GM18909 (cell line): Measurements from ENCODE around the gene SPTBN4.
"Not testable (repeated sequence)": the region's sequence is repeated elsewhere in the genome, so short reads cannot be mapped to it uniquely, and the experiment has no call there.

Experiments used
- ATAC-seq: cut with Tn5 transposase; IDR thresholded peaks from one replicate; pipeline ENCODE4 v1.9.1; 2021; ENCODE audit warnings: mild to moderate bottlenecking; ENCODE audit not compliant: unreplicated experiment, poor library complexity

Gene SPTBN4

GRCh38 chr19:40501599-40501998 is 34.8 kb downstream of the SPTBN4 start:
- no peak for ATAC-seq

GRCh38 chr19:40502081-40502480 is 35.3 kb downstream of the SPTBN4 start:
- no peak for ATAC-seq

- ATAC-seq = no peak
These were observed 36.0 kb downstream of the SPTBN4 start for GRCh38 chr19:40502647-40503319.

DNA sequence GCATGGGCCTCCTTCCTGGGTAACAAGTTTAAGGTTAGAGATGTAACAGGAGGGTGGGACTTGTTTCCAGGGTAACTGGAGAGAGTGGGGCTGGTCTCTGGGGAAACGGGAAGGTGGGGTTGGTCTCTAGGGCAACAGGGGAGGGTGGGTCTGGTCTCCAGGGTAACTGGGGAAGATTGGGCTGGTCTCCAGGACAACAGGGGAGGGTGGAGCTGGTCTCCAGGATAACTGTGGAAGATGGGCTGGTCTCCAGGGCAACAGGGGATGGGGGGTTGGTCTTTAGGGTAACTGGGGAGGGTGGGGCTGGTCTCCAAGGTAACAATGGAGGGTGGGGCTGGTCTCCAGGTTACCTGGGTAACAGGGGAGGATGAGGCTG is 36.5 kb downstream of the SPTBN4 start:
- ATAC-seq = no peak

DNA sequence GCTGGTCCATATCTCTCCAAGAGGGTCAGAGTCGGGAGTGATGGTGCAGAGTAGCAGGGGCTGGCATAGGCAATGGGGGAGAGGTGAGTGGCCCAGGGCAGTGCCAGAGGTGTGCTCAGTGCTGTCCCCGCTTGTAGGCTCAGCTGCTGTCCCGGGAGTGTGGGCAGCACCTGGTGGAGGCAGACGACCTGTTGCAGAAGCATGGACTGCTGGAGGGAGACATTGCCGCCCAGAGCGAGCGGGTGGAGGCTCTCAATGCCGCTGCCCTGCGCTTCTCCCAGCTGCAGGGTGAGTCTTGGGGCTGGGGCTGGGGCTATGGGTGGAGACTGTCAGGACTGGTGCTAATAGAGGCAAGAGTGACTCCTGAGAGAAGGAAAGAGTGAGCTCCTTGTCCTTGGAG is 39.3 kb downstream of the SPTBN4 start:
- no peak for ATAC-seq

- ATAC-seq = no peak
These were observed 41.1 kb downstream of the SPTBN4 start for GRCh38 chr19:40507892-40508291.

DNA sequence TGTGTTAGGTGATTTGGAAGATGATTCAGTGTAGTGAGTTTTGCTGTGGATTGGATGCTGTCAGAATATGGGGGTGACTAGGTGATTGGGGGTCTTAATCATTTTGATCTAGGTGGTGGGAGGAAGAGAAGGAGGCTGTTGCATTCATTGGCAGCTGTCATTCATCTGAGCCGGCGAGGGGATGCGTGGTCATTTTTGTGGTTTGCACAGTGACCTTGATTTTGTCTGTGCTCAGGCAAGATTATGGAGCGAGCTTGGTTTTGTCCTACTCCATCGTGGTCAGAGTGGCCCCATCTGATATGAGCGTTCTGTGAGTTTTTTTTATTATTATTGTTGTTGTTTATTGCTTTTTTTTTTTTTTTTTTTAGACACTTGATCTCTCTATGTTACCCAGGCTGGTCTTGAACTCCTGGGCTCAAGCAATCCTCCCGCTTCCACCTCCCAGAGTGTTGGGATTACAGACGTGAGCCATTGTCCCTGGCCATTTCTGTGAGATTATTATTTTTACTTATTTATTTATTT is 42.0 kb downstream of the SPTBN4 start:
- no peak for ATAC-seq

GRCh38 chr19:40510526-40511115 is 43.8 kb downstream of the SPTBN4 start:
- no peak for ATAC-seq

GRCh38 chr19:40511487-40511886 is 44.7 kb downstream of the SPTBN4 start:
- no peak for ATAC-seq

DNA sequence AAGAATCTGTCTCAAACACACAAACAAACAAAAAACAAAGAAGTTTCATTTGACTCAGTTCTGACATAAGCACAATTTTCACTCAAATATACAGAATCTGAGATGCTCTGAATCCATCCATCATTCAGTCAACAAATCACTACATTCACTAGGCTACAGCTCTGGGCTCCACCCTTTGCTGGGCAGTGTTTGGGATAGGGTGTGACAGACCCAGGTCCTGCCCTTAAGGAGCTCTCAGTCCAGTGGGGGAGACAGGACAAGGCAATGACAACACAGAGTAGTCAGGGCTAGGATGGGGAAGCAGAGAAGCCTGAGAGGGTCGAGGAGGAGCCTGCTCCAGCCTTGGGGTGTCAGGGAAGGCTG is 45.3 kb downstream of the SPTBN4 start:
- no peak for ATAC-seq

DNA sequence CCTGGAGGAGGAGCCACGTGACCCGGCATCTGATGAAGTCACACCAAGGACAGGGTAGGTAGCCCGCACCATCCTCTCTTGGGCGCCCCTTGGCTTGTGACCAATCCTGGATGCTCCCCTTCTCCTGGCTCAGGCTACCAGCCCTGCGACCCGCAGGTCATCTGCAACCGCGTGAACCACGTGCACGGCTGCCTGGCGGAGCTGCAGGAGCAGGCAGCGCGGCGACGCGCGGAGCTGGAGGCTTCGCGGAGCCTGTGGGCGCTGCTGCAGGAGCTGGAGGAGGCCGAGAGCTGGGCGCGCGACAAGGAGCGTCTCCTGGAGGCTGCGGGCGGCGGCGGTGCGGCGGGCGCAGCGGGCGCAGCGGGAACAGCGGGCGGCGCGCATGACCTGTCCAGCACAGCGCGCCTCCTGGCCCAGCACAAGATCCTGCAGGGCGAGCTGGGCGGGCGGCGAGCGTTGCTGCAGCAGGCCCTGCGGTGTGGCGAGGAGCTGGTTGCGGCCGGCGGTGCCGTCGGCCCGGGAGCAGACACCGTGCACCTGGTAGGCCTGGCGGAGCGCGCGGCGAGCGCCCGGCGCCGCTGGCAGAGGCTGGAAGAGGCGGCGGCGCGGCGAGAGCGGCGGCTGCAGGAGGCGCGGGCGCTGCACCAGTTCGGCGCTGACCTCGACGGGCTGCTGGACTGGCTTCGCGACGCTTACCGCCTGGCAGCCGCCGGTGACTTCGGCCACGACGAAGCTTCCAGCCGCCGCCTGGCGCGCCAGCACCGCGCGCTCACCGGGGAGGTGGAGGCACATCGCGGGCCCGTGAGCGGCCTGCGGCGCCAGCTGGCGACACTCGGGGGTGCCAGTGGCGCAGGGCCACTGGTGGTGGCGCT is 45.9 kb downstream of the SPTBN4 start:
- ATAC-seq = no peak

DNA sequence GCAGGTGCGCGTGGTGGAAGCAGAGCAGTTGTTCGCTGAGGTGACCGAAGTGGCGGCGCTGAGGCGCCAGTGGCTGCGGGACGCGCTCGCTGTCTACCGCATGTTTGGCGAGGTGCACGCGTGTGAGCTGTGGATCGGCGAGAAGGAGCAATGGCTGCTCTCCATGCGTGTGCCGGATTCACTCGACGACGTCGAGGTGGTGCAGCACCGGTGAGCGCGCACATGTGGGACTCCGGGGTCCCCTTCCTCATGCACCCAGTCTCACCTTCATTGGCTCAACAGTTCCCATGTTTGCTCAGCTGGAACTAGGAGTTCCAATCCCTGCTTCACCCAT is 46.5 kb downstream of the SPTBN4 start:
- ATAC-seq = no peak

GRCh38 chr19:40513741-40514315 is 47.0 kb downstream of the SPTBN4 start:
- ATAC-seq = no peak

GRCh38 chr19:40517248-40517647 is 50.4 kb downstream of the SPTBN4 start:
- ATAC-seq = no peak

DNA sequence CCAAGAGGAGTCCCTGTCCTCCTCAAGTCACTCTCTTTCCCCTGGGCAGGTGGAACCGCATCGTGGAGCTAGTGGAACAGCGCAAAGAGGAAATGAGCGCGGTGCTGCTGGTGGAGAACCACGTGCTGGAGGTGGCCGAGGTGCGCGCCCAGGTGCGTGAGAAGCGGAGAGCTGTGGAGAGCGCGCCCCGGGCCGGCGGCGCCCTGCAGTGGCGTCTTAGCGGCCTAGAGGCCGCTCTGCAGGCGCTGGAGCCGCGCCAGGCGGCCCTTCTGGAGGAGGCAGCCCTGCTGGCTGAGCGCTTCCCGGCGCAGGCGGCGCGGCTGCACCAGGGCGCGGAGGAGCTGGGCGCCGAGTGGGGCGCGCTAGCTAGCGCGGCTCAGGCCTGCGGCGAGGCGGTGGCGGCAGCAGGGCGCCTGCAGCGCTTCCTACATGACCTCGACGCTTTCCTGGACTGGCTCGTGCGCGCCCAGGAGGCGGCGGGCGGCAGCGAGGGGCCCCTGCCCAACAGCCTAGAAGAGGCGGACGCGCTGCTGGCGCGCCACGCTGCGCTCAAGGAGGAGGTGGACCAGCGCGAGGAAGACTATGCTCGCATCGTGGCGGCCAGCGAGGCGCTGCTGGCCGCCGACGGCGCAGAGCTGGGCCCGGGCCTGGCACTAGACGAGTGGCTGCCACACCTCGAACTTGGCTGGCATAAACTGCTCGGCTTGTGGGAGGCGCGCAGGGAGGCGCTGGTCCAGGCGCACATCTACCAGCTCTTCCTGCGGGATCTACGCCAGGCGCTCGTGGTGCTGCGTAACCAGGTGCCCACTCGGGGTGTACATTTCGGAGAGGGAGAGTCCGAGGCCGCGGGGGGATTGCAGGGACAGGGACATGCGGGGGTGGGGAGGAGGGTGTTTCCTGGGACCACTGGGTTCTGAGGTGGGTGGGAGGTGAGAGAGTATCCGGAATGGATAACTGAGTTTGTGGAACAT is 52.8 kb downstream of the SPTBN4 start:
- ATAC-seq = no peak

GRCh38 chr19:40521276-40521675 is 54.5 kb downstream of the SPTBN4 start:
- ATAC-seq = no peak

- not testable (repeated sequence) for ATAC-seq
These were observed 55.1 kb downstream of the SPTBN4 start for GRCh38 chr19:40521900-40522299.

DNA sequence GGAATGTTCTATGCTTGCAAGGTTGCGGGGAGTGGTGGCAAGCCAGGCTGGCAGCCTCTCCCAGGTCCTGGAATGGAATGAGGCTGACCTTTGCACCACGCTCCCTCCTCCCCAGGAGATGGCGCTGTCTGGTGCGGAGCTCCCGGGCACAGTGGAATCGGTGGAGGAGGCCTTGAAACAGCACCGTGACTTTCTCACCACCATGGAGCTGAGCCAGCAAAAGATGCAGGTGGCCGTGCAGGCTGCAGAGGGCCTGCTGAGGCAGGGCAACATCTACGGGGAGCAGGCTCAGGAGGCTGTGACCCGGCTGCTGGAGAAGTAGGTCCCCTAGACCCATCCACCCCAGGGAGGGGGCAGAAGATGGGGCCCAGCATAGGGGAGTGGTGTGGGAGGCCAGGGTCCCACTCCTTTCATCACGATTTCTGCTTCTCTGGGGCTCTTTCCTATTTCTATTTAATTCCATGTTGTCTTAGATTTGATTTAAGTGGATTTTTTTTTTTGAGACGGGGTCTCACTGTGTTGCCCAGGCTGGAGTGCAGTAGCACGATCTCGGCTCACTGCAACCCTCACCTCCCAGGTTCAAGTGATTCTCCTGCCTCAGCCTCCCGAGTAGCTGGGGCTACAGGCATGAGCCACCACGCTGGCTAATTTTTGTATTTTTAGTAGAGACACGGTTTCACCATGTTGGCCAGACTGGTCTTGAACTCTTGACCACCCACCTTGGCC is 56.7 kb downstream of the SPTBN4 start:
- ATAC-seq = no peak

- ATAC-seq = no peak
These were observed 57.3 kb downstream of the SPTBN4 start for GRCh38 chr19:40524133-40524549.
